GM12878 (cell line): ENCODE measurements around the gene MIS12. TPM values are rescaled to one million over a fixed set of nuclear protein-coding genes. Genes with fewer than 3 reads are reported as not detected.

Experiments
- ATAC-seq: fragments of 200-7000 bp; cut with Tn5 transposase; 3 replicates; pipeline ENCODE4 v1.9.1; 2020; ENCODE audit warnings: mild to moderate bottlenecking, moderate library complexity
- BruUV-seq: library from RNA; stranded (reverse); fragments of 400-500 nt; replicated peaks from 2 replicates; lab custom pipeline; 2021; lab: Mats Ljungman, UMichigan
- CTCF ChIA-PET: fragments of 300-600 bp; sonication (Branson Sonifier 250); formaldehyde crosslinking; extraction: SDS; loops from one replicate; lab custom pipeline; 2021; ENCODE audit warnings: inconsistent platforms; lab: Yijun Ruan, JAX
- POLR2A ChIA-PET: fragments of 350-600 bp; formaldehyde crosslinking; extraction: SDS; loops from one replicate; lab custom pipeline; 2021; ENCODE audit warnings: inconsistent platforms; lab: Charles Lee
- RAD21 ChIA-PET: fragments of 300-600 bp; sonication (Branson Sonifier 250); formaldehyde crosslinking; loops from one replicate; lab custom pipeline; 2023; ENCODE audit warnings: antibody characterized with exemption; ENCODE audit not compliant: unreplicated experiment; lab: Charles Lee
- SMC1A ChIA-PET: fragments of 300-600 bp; sonication (Branson Sonifier 250); formaldehyde crosslinking; loops from one replicate; lab custom pipeline; 2023; ENCODE audit not compliant: unreplicated experiment, uncharacterized antibody; lab: Charles Lee
- DNase-seq: peaks from one replicate; pipeline ENCODE4 v3.0.0-alpha.2; 2011; ENCODE audit warnings: low read depth, low spot score
- FAIRE-seq: peaks from 3 replicates; lab custom pipeline; 2011; peaks lifted over from hg19 to GRCh38; lab: Jason Lieb, UNC
- H2AFZ ChIP-seq: 2 replicates; pipeline ENCODE4 v1.6.0; 2011; ENCODE audit warnings: low read depth, low read length, control low read depth; ENCODE audit not compliant: control insufficient read depth
- H3K27ac ChIP-seq: 2 replicates; pipeline ENCODE4 v1.5.1; 2011; ENCODE audit warnings: control low read depth; ENCODE audit not compliant: control insufficient read depth, insufficient read depth
- H3K27me3 ChIP-seq, 2 experiments: replicated peaks in 1 of 2; 2 replicates each; pipeline versions ENCODE4 v1.6.0 to v1.6.1; 2011; ENCODE audit warnings: low read length in 1 of 2; ENCODE audit not compliant: control insufficient read depth in 2 of 2, insufficient read depth in 2 of 2
- H3K36me3 ChIP-seq, 2 experiments: 2 replicates each; pipeline ENCODE4 v1.5.1; 2011; ENCODE audit warnings: low read length in 1 of 2; ENCODE audit not compliant: control insufficient read depth in 2 of 2, insufficient read depth in 2 of 2
- H3K4me1 ChIP-seq: 2 replicates; pipeline ENCODE4 v1.6.1; 2011; ENCODE audit warnings: mild to moderate bottlenecking, low read length, moderate library complexity, mixed read lengths; ENCODE audit not compliant: control insufficient read depth, insufficient read depth
- H3K4me2 ChIP-seq: 2 replicates; pipeline ENCODE4 v1.6.0; 2011; ENCODE audit warnings: control low read depth; ENCODE audit not compliant: control insufficient read depth, insufficient read depth
- H3K4me3 ChIP-seq: fragments of 200-600 bp; sonication (generic); 2 replicates; pipeline ENCODE4 v1.5.1; 2016
- H3K79me2 ChIP-seq: 2 replicates; pipeline ENCODE4 v1.6.0; 2011; ENCODE audit warnings: low read length; ENCODE audit not compliant: control insufficient read depth, insufficient read depth
- H3K9ac ChIP-seq: 2 replicates; pipeline ENCODE4 v1.8.0; 2011; ENCODE audit warnings: low read length, control low read depth, mixed read lengths; ENCODE audit not compliant: control insufficient read depth, insufficient read depth
- H3K9me3 ChIP-seq: replicated peaks from 3 replicates; pipeline ENCODE4 v1.5.1; 2011; ENCODE audit warnings: mild to moderate bottlenecking, low read length; ENCODE audit not compliant: control insufficient read depth, insufficient read depth
- H4K20me1 ChIP-seq: 2 replicates; pipeline ENCODE4 v1.6.0; 2011; ENCODE audit not compliant: control insufficient read depth, insufficient read depth
- ATF7 ChIP-seq: fragments of 450-650 bp; IDR thresholded peaks from 2 replicates; pipeline ENCODE4 v1.6.1; 2016; ENCODE audit warnings: low read depth, mild to moderate bottlenecking
- CHD4 ChIP-seq: fragments of 200-600 bp; sonication (generic); IDR thresholded peaks from 2 replicates; pipeline ENCODE4 v1.6.1; 2016; ENCODE audit warnings: mild to moderate bottlenecking
- EP300 ChIP-seq, 2 experiments: fragments of 150-350 bp in 1 of 2; IDR thresholded peaks; 2 replicates each; pipeline ENCODE4 v1.6.1; 2011 to 2012; ENCODE audit warnings: low read depth in 2 of 2, low read length in 2 of 2, borderline replicate concordance in 1 of 2, improper control_type of control experiment in 1 of 2, inconsistent platforms in 1 of 2; ENCODE audit not compliant: control insufficient read depth in 1 of 2
- HCFC1 ChIP-seq: fragments of 150-350 bp; IDR thresholded peaks from 2 replicates; pipeline ENCODE4 v1.6.1; 2014; ENCODE audit warnings: low read length
- HDGF ChIP-seq: fragments of 450-650 bp; IDR thresholded peaks from 2 replicates; pipeline ENCODE4 v1.6.1; 2016; ENCODE audit warnings: antibody characterized with exemption
- NFYA ChIP-seq: IDR thresholded peaks from 2 replicates; pipeline ENCODE4 v1.6.1; 2011; ENCODE audit warnings: low read depth, mild to moderate bottlenecking, low read length, improper control_type of control experiment, borderline replicate concordance
- NFYB ChIP-seq: IDR thresholded peaks from 2 replicates; pipeline ENCODE4 v1.6.1; 2011; ENCODE audit warnings: low read depth, mild to moderate bottlenecking, low read length, improper control_type of control experiment, moderate library complexity; ENCODE audit not compliant: insufficient read depth
- NRF1 ChIP-seq: conservative IDR thresholded peaks from 2 replicates; pipeline ENCODE4 v1.6.1; 2011; ENCODE audit warnings: mild to moderate bottlenecking, low read depth, low read length, improper control_type of control experiment
- POLR2A ChIP-seq: IDR thresholded peaks from 2 replicates; pipeline ENCODE4 v1.6.1; 2011; ENCODE audit warnings: low read depth, mild to moderate bottlenecking, low read length
- SMAD1 ChIP-seq: fragments of 450-650 bp; IDR thresholded peaks from 2 replicates; pipeline ENCODE4 v1.6.1; 2018; ENCODE audit warnings: mild to moderate bottlenecking, low read depth; ENCODE audit not compliant: partially characterized antibody
- TARDBP ChIP-seq: IDR thresholded peaks from 2 replicates; pipeline ENCODE4 v1.6.1; 2016; ENCODE audit warnings: borderline replicate concordance
- WGBS: methylation state at CpG from one replicate; pipeline ENCODE4 v1.1.6; 2016; ENCODE audit warnings: low lambda C conversion rate; ENCODE audit not compliant: insufficient replicate concordance, insufficient coverage; ENCODE audit errors: missing lambda C conversion rate; 5-methylcytosine and 5-hydroxymethylcytosine counted together
- in situ Hi-C: fragments of 300-500 bp; cut with MboI; formaldehyde crosslinking; loops from 9 replicates; pipeline ENCODE4 v1.14.3; 2018; ENCODE audit warnings: mixed read lengths
- intact Hi-C: fragments of 100-400 bp; cut with micrococcal nuclease; formaldehyde crosslinking; loops from one replicate; pipeline ENCODE4 v1.14.2; 2022; ENCODE audit not compliant: unreplicated experiment
- polyA plus RNA-seq, 11 experiments: library from polyadenylated mRNA; depleted of rRNA in 4 of 11; unstranded in 6 of 11; stranded (reverse) in 5 of 11; fragments of >200 nt; fragmentation: Nextera tagmentation in 4 of 11; fragmentation: Illumina TruSeq in 1 of 11; extraction: Ambion mirVana in 4 of 11; extraction: Trizol in 1 of 11; gene quantifications; 1 replicate in 1 of 11; 2 replicates in 10 of 11; pipeline versions ENCODE4 v1.2.1 to v1.2.3, GENCODE V29; 2011 to 2016; ENCODE audit warnings: inconsistent platforms in 2 of 11, missing spikeins in 2 of 11, low read depth in 1 of 11
- total RNA-seq, 4 experiments: library from RNA; depleted of rRNA in 3 of 4; stranded (reverse); fragments of >200 nt in 3 of 4; fragmentation: Illumina TruSeq in 1 of 4; extraction: Trizol in 1 of 4; gene quantifications; 2 replicates each; pipeline versions ENCODE4 v1.2.1 to v1.2.3, GENCODE V29; 2013 to 2021
- TF ChIP-seq, protein P1 (sequence below): fragments of 450-650 bp; IDR thresholded peaks from 2 replicates; pipeline ENCODE4 v1.6.1; 2017; ENCODE audit warnings: antibody characterized with exemption, mild to moderate bottlenecking, moderate library complexity
- TF ChIP-seq, protein P2 (sequence below): fragments of 150-350 bp; IDR thresholded peaks from 2 replicates; pipeline ENCODE4 v1.6.1; 2016; ENCODE audit warnings: low read depth, low read length
- TF ChIP-seq, protein P3 (sequence below): IDR thresholded peaks from 2 replicates; pipeline ENCODE4 v1.6.1; 2011; ENCODE audit warnings: low read depth, low read length, improper control_type of control experiment, borderline replicate concordance

MIS12 gene
- total and polyA plus RNA-seq, 10 of the 15 experiments (the other 5 are each of a cell fraction or from before 2014, with no cell fraction given), result 19.8 to 34.2 (median 25.0) TPM

DNA sequence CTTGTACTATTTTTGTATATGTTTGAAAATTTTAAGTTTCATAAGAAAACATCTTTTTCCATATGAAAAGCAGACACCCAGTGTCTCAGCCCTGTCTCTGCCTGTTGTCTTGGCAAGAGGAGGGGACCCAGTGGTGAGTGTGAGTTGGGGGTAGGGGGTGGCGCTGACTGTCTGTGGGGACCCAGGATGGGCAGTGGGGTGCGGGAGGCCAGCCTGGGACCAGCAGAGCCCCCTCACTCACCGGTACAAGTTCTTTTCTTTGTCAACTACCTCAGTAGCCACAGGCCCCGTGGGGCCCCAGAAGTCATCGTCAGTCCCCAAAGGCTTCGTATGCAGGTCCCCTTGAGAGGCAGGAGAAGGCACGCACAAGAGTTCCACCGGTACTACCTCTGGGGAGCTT lies 46.2 kb downstream of the MIS12 start:
- Histone ChIP-seq H3K27ac (no peak overlapping the region), H3K4me1 (no peaks in the 10 kb centered on the region), H3K9ac (no peak overlapping the region), H3K9me3 (no peaks in the 10 kb centered on the region), H3K27me3 (no peaks in the 10 kb centered on the region), H3K36me3 (peaks cover 0 to 17% of the 10 kb centered on the region in 2 experiments; a peak in 3 of 4 replicates), H2AFZ (no peak overlapping the region), H3K4me3 (no peak overlapping the region), H3K79me2 (no peaks in the 10 kb centered on the region), H4K20me1 (no peaks in the 10 kb centered on the region), H3K4me2 (no peak overlapping the region)
- RAD21 ChIA-PET, result no interaction called here
- ATAC-seq (no peak), DNase-seq (no peak), FAIRE-seq (no peak)
- POLR2A ChIA-PET, result no interaction called here
- CTCF ChIA-PET, result no interaction called here
- no TSS peak for BruUV-seq
- SMC1A ChIA-PET, result no interaction called here
- in situ Hi-C loops (no loop called here), intact Hi-C loops (no loop called here)
- TF ChIP-seq ATF7, result no peak
- TF ChIP-seq, protein P1, sequence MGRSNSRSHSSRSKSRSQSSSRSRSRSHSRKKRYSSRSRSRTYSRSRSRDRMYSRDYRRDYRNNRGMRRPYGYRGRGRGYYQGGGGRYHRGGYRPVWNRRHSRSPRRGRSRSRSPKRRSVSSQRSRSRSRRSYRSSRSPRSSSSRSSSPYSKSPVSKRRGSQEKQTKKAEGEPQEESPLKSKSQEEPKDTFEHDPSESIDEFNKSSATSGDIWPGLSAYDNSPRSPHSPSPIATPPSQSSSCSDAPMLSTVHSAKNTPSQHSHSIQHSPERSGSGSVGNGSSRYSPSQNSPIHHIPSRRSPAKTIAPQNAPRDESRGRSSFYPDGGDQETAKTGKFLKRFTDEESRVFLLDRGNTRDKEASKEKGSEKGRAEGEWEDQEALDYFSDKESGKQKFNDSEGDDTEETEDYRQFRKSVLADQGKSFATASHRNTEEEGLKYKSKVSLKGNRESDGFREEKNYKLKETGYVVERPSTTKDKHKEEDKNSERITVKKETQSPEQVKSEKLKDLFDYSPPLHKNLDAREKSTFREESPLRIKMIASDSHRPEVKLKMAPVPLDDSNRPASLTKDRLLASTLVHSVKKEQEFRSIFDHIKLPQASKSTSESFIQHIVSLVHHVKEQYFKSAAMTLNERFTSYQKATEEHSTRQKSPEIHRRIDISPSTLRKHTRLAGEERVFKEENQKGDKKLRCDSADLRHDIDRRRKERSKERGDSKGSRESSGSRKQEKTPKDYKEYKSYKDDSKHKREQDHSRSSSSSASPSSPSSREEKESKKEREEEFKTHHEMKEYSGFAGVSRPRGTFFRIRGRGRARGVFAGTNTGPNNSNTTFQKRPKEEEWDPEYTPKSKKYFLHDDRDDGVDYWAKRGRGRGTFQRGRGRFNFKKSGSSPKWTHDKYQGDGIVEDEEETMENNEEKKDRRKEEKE, result no peak
- TF ChIP-seq HDGF, result no peak
- TF ChIP-seq HCFC1, result no peak
- no peak for TF ChIP-seq POLR2A
- TF ChIP-seq, protein P2, sequence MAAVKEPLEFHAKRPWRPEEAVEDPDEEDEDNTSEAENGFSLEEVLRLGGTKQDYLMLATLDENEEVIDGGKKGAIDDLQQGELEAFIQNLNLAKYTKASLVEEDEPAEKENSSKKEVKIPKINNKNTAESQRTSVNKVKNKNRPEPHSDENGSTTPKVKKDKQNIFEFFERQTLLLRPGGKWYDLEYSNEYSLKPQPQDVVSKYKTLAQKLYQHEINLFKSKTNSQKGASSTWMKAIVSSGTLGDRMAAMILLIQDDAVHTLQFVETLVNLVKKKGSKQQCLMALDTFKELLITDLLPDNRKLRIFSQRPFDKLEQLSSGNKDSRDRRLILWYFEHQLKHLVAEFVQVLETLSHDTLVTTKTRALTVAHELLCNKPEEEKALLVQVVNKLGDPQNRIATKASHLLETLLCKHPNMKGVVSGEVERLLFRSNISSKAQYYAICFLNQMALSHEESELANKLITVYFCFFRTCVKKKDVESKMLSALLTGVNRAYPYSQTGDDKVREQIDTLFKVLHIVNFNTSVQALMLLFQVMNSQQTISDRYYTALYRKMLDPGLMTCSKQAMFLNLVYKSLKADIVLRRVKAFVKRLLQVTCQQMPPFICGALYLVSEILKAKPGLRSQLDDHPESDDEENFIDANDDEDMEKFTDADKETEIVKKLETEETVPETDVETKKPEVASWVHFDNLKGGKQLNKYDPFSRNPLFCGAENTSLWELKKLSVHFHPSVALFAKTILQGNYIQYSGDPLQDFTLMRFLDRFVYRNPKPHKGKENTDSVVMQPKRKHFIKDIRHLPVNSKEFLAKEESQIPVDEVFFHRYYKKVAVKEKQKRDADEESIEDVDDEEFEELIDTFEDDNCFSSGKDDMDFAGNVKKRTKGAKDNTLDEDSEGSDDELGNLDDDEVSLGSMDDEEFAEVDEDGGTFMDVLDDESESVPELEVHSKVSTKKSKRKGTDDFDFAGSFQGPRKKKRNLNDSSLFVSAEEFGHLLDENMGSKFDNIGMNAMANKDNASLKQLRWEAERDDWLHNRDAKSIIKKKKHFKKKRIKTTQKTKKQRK, result no peak
- TF ChIP-seq TARDBP, result no peak
- TF ChIP-seq SMAD1, result no peak
- TF ChIP-seq NRF1, result no peak
- TF ChIP-seq CHD4, result no peak
- TF ChIP-seq NFYB, result no peak
- no peak for TF ChIP-seq EP300 (IDR thresholded peaks at IDR 0.05; ENCODE audit: borderline replicate concordance in 1 of 2, control insufficient read depth in 1 of 2, low read depth in 2 of 2, low read length in 2 of 2)
- TF ChIP-seq NFYA, result no peak
- TF ChIP-seq, protein P3, sequence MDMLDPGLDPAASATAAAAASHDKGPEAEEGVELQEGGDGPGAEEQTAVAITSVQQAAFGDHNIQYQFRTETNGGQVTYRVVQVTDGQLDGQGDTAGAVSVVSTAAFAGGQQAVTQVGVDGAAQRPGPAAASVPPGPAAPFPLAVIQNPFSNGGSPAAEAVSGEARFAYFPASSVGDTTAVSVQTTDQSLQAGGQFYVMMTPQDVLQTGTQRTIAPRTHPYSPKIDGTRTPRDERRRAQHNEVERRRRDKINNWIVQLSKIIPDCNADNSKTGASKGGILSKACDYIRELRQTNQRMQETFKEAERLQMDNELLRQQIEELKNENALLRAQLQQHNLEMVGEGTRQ, result no peak
- 84% methylated on average over 8 of the region's 8 CpGs for WGBS
